NCI-H446 treated with DMSO at 0.1 percent for 48 hours (cell line): ENCODE measurements around the gene DEGS2.
A peak's percentile ranks its signal among the peaks of the same experiment; 100 is the strongest.
"Not testable (repeated sequence)": the region's sequence is repeated elsewhere in the genome, so short reads cannot be mapped to it uniquely, and the experiment has no call there.

ENCODE experiments used
- DNase-seq: peaks from one replicate; lab custom pipeline; 2025; lab: John Stamatoyannopoulos, UW

The DEGS2 gene

DNA sequence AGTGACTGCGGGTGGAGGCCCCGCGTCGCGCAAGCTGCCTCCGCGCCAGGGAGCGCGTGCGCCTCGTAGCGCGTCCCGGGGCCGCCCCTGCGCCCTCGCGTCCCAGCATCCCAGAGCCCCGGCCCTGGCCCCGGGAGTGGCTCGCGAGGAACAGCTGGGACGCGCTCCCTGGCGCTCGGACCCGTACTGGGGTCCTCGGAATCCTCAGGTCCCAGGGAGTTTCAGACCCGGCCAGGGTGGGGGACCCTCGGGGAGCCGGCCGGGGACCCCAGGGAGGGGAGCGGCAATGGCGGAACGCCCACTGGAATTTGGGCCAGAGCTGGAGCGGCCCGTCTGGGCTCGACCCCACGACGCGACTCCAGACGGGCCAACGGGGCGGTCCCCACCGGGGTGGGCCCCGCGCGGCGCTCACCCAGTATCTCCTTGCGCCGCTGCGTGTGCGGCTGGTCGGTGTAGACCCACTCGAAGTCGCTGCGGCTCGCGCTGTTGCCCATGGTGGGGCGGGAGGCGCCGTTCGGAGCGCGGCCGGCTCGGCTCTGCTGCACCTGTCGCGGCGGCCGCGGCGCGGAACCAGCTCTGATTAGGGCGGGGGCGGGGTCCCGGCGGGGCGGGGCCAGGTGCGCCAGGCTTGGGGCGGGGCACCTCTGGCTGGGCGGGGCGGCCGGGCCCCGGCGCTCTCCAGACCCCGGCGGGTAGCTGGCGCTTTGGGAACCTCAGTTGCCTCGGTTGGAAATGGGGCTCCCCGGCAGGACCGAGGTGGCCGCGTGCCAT, at the start of gene DEGS2:
Gene DEGS2 (minus strand): TSS at position 552 of the 771 bp plus-strand sequence. CDS start 58 bp downstream, at position 494.
- DNase-seq, result no peak

DNA sequence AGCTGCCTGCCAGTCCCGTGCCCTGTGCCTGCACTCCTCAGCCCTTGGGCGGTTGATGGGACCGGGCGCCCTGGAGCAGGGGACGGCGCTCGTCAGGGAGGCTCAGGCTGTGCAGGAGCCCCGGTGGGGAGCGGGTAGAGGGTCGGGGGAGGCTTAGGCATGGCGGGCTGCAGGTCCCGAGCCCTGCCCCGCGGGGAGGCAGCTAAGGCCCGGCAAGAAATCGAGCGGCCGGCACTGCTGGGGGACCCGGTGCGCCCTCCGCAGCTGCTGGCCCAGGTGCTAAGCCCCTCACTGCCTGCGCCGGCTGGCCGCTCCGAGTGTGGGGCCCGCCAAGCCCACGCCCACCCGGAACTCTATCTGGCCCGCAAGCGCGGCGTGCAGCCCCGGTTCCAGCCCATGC, 48.7 kb upstream of the DEGS2 start:
- not testable (repeated sequence) for DNase-seq

DNA sequence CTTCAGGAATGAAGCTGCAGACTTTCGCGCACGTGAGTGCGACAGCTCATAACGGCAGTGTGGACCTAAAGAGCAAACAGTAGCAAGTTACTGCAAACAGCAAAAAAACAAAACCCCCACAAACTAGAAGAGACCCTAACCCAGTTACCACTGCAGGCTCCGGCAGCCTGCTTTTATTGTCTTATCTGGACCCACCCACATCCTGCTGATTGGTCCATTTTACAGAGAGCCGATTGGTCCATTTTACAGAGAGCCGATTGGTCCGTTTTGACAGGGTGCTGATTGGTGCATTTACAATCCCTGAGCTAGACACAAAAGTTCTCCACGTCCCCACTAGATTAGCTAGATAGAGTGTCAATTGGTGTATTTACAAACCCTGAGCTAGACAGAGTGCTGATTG, 48.1 kb upstream of the DEGS2 start:
- not testable (repeated sequence) for DNase-seq

DNA sequence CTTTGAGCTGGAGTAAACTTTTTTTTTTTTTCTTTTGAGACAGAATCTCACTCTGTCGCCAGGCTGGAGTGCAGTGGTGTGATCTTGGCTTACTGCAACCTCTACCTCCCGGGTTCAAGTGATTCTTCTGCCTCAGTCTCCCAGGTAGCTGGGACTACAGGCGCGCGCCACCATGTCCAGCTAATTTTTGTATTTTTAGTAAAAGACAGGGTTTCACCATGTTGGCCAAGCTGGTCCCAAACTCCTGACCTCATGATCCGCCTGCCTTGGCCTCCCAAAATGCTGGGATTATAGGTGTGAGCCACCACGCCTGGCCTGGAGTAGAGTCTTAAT, 45.4 kb upstream of the DEGS2 start:
- not testable (repeated sequence) for DNase-seq

DNA sequence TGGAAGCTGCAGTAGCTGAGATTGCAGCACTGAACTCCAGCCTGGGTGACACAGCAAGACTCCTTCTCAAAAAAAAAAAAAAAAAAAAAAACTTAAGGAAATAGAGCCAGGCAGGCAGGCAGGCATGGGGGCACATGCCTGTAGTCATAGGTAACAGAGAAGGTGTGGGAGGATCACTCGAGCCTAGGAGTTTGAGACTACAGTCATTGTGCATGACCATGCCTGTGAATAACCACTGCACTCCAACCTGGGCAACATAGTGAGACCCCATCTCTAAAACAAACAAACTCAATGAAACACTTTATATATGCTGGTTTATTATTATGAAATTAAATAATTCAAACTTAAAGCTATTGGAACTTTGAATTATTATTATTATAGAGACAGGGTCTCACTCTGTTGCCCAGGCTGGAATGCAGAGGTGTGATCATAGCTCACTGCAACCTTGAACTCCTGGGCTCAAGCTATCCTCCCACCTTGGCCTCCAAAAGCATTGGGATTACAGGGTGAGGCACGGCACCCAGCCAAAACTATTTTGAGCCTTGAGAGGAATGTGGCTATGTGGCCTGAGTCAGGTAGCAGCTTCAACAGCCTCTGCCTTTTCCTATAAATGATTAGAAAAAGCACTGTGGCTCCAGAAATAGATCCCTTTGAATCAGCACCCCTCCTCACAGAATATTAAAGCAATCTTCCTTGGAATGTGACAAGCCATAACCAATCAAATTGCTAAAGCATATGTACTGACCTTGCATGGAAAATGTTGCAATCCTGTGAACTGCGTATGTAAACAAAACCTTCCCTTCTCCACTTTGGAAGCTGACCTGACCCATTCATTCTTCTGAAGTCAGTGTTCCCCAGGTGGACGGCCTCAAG, 44.8 kb upstream of the DEGS2 start:
- DNase-seq, result no peak

DNA sequence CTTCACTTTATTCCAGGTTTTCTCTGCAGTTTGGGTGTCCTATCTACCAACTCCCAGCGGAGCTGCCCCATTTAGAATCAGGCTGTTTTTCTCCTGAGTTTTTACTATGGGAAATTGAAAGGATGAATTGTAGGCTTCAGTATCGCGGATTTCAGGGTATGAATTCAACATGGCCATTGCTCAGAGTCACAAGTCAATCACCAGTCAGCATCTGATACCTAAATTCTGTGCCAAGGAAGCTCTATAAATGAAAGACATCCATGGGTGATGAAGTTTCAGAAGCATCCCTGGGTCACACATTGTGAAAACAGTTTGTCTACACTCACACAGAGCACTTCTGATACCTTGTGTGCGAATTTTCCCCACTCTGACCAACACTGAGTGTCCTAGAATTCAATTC, 43.7 kb upstream of the DEGS2 start:
- no peak for DNase-seq

DNA sequence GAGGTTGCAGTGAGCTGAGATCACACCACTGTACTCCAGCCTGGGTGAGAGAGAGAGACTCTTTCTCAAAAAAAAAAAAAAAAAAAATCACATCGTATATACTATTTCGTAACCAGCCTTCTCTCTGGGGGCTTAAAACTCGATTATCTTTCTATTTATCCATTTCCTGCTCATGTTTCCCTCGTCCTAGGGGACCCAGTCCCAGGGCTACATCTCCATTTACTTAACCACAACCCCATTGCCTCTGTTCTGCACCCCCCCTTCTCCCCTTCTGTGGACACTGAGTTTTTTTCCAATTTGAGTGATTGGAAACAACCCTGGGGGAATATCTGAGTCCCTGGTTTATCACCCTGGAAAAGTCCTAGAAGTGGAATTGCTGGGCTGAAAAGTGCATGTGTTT, 43.3 kb upstream of the DEGS2 start:
- no peak for DNase-seq

DNA sequence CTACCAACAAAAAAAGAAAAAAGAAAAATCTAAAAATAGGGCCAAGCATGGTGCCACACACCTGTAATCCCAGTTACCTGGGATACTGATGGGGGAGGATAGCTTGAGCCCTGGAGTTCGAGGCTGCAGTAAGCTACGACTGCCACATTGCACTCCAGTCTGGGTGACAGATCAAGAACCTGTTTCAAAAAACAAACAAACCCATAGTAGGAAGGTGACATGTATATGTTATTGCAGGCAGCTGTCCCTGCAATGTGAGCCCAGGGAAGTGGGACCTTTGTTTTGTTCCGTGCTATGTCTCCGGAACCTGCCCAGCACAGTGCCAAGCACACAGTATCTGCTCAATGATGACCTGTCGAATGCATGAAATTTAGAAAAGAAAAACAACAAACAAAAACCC, 42.3 kb upstream of the DEGS2 start:
- no peak for DNase-seq

DNA sequence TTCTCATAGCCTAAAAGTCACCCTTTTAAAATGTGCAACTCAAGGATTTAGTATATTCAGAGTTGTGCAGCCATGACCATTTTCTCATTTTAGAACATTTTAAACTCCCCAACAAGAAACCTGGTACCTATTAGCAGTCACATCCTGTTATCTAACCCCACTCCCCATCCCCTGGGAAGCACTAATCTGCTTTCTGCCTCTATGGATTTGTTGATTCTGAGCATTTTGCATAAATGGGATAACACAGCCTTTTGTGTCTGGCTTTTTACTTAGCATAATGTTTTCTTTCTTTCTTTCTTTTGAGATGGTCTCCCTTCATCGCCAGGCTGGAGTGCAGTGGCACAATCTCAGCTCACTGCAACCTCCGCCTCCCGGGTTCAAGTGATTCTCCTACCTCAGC, 40.9 kb upstream of the DEGS2 start:
- DNase-seq, result no peak

DNA sequence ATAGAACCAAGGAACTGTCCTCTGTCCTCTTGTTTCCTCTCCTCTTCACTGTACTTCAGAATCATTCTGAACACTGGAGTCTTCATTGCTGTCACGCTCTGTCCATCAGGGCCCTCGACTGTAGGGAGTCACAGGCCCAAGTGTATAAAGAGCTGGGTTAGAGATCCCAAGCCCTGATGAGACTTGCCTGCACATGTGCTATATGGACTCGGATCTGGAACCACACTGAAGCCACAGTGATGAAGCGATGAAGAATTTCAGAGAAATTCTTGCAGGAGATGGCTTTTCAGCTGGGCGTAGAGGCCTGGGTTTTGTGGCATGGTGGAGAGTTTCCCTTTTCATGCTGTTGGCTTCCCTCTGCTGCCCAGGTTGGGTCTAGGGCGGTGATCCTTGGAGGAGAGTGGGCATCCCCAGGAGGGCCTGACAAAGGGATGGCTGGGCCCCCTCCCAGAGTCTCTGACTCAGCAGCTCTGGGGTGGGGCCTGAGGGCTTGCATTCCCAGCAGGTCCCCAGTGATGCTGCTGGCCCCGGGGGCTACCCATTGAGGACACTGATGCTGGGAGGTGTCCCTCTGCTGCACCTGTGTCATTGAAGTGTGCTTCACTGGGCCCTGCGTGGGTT, 39.9 kb upstream of the DEGS2 start:
- DNase-seq, result no peak

DNA sequence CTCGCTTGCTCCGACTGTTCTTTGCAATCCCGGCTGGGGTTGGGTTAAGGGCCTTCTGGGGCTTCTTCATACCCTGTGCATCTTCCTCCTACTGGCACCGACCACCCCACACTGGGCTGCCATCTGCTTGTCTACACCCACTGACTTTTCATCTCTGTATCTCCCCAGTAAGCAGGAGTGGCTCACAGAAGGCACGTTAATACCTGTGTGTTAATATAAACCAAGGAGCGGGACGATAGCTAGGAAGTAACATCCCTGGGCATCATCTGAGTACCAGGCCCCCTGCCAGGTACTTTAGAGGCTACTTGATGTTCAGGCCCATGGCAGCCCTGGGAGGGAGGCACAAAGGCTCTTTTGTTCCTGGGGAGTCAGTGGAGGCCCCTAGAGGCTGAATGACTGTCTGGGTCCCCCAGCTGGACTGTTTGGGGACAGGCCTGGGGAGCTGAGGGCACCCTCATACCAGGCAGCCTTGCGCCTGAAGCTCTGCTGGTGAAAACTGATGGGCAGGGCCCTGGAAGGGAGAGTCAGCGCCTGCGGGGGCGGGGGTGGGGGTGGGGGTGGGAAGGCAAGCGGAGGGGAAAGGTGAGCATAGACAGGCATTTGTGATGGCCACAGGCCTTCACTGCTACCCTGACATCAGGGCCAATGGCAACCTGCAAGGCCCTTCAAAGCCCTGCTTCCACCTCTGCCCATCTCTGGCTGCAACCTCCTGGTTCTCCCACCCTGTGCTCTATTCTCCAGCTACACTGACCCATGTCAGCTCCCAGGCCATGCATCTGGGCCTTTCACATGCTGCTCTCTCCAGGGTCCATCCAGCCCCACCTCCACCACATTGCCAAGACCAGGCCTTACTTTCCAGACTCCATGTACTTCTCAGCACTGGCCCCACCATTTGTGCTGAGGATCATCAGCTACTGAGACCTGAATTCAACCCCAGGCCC, 34.2 kb upstream of the DEGS2 start:
- no peak for DNase-seq

DNA sequence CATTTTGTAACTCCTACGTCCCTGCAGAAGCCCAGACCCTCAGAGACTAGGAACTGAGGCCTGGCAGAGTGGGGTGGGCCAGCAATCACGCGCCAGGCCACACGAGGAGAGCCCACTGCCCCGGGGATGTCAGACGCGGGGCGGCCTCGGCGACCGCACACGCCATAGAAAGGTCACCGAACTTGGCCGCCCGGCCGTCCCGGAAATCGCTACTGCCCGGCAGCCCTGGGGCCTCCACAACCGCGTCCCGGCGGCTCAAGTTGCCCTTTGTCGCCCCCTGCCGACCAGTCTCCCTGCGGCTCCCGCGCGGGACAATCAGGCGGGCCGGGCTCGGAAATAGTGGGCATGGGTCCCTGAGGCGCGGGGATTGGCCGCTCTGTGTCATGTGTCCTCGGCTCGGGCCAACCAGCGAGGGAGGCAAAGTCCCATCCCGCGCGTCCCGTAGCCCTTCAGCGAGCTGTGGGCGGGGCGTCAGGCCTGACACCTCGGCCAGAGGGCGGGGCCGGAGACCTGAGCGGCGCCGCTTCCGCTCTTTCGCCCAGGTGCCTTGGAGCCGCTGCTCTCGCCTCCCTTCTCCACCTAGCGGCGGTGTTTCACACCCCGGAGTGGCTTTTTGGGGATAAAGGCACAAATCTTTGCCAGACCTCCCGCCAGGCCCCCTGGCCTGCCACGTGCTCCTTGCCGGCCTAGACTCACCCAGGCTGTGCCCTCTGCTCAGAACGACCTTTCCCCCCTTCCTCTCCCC, 33.4 kb upstream of the DEGS2 start:
- DNase-seq, result peak; percentile 98

DNA sequence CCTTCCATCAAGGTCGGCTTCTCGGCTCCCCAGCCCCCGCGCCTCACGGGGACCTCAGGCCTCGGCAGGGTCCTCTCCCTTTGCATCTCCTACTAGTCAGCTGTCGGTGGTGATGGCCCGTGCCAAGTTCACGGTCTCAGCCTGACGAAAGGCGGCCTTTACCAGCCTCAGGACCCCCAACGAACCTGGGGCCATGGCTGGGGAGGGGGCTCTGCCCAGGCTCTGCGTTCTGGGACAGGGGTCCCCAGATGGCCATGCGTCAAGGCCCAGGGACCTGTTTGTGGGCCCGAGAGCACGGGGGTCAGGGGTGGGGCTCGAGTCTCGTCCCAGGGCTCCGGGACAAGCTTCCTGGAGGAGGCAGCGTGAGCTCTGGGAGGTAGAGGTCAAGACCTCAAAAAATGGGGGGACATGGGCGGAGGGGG, 32.8 kb upstream of the DEGS2 start:
- no peak for DNase-seq

DNA sequence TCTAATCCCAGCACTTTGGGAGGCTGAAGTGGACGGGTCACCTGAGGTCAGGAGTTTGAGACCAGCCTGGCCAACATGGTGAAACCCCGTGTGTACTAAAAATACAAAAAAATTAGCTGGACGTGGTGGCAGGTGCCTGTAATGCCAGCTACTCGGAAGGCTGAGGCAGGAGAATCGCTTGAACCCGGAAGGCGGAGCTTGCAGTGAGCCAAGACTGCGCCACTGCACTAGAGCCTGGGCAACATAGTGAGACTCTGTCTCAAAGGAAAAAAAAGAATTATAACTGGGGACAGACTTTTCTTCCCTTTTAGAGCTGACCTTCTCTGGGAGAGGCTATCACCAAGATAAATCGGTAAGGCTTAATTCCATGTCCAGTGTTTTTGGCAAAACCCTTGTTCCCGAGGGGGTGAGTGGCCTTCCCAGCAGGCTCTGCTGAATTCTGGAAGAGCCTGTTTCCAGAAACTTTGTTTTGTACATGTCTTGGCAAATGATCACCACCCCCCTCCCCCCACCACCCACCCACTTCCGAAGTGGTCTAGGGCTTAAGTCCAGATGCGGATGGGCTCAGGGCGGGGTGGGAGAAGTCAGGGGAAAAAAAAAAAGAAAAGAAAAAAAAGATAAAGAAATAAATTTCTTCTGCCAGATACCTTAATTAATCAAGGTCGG, 32.3 kb upstream of the DEGS2 start:
- no peak for DNase-seq

DNA sequence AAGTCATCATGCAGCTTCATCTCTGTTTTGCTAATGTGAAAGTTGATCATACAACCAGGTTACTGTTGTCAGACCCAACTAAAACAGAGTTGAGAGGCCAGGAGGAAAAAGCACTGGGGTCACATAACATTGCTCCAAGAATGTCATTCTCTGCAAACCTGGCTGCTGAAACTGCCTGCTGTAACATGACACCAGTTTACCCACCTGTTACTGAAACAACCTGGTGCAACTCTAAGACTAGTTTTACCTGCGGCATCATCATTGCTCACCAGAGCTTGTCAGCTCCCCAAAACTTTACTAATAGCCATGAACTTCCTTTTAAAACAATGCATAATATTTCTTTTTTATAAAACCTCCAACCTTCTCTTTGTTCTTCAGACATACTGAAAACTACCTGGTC, 30.7 kb upstream of the DEGS2 start:
- DNase-seq, result no peak

DNA sequence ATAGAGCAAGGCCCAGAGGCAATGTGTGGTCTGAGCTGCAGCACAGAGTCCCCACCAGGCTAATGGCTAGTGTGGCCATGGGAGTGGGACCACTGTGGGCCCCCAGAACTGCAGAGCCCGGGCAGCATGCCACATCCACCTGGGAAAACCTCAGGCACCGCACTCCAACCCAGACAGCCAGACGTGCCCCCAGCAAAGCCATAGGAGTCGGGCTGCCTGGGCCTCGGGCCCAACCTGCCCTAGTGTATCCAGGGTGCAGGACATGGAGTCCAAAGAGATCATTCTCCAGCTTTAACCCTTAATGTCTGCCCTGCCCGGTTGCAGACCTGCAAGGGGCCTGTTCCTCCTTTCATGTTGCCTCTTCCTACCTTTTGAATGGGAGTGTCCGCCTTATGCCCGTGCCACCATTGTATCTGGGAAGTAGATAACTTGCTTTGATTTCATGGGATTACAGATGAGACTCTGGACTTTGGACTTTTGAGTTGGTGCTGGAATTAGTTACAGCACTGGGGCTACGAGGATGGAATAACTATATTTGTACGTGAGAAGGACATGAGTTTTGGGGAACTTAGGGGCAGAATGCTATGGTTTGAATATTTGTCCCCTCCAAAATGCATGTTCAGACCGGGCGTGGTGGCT, 29.1 kb upstream of the DEGS2 start:
- no peak for DNase-seq

DNA sequence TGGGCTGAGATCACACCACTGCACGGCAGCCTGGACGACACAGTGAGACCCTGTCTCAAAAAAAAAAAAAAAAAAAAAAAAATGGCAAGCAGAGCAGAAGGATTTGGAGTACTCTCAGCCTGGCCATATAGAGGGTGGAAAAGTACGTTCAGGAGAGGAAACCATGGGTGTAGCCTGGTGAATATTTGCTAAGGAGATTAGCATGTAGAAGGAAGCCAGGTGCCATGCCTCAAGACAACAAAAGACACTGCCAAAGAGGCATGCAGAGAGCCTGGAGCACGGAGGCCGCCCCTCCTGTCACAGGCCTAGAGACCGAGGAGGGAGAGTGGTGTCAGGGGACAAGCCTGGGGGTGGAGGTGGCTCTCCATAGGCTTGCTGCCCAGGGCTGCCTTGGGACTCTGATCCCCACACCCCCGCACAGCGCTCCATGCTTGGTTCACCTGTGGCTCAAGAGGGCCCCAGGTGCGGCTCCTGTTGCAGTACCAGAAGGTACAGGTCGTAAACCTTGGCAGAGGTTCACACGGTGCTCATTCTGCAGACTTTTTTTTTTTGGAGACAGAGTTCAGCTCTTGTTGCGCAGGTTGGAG, 27.9 kb upstream of the DEGS2 start:
- DNase-seq, result no peak

DNA sequence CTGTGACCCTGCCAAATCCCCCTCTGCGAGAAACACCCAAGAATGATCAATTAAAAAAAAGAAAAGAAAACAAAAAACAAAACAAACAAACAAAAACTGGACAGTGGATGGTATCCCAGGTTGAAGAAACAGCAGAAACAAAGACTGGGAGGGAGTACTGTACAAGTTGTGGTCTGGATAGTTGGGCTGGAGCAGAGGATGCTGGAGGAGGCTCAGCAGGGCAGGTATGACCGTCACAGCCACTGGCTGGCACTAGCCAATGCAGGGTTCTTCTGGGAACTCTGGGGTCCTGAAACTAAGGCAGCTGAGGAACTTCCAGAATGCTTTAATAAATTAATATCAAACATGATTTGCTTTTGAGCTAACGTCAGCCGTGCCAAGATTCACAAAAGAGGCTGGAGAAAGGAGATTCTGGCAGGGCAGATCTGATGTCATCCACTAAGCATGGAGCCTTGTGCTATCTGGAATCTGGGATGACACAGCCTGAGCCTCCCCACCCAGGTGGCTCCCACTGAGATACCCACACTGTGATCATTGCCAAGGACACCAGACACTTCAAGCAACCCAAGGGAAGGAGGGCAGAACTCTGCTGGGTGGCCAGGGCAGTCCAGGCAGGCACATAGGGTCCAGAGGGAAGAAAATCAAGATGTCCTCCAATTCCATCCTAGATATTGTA, 22.6 kb upstream of the DEGS2 start:
- not testable (repeated sequence) for DNase-seq

DNA sequence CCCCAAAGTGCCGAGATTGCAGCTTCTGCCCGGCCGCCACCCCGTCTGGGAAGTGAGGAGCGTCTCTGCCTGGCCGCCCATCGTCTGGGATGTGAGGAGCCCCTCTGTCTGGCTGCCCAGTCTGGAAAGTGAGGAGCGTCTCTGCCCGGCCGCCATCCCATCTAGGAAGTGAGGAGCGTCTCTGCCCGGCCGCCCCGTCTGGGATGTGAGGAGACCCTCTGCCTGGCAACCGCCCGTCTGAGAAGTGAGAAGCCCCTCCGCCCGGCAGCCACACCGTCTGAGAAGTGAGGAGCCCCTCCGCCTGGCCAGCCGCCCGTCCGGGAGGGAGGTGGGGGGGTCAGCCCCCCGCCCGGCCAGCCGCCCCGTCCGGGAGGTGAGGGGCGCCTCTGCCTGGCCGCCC, 21.2 kb upstream of the DEGS2 start:
- DNase-seq, result not testable (repeated sequence)
